RWPE1 (cell line): ENCODE measurements around the gene HRH4.

ENCODE experiments used
- CTCF ChIA-PET: fragments of 350-600 bp; sonication (Branson Sonifier 250); formaldehyde crosslinking; extraction: SDS; loops from one replicate; lab custom pipeline; 2021; lab: Yijun Ruan, JAX
- POLR2A ChIA-PET: fragments of 400-600 bp; formaldehyde crosslinking; extraction: SDS; loops from one replicate; lab custom pipeline; 2020; ENCODE audit warnings: antibody characterized with exemption; ENCODE audit not compliant: low non-redundant PET; lab: Yijun Ruan, JAX
- DNase-seq: peaks from one replicate; pipeline ENCODE4 v3.0.0; 2012; ENCODE audit warnings: low spot score
- H3K27ac ChIP-seq: fragments of 450-650 bp; 2 replicates; pipeline ENCODE4 v1.5.1; 2017
- CTCF ChIP-seq: fragments of 450-650 bp; conservative IDR thresholded peaks from 2 replicates; pipeline ENCODE4 v1.5.1; 2017; ENCODE audit warnings: low read depth, mild to moderate bottlenecking

HRH4 gene

GRCh38 chr18:24470805-24471204, 10.4 kb downstream of the HRH4 start:
- H3K27ac ChIP-seq = no peak overlapping the region
- TF ChIP-seq CTCF = no peak
- ChIA-PET CTCF (no interaction called here), POLR2A (no interaction called here)
- no peak for DNase-seq

GRCh38 chr18:24472591-24472990, 12.2 kb downstream of the HRH4 start:
- CTCF ChIA-PET = no interaction called here
- no peak overlapping the region for H3K27ac ChIP-seq
- no peak for TF ChIP-seq CTCF
- POLR2A ChIA-PET = no interaction called here
- DNase-seq = no peak

- ChIA-PET POLR2A (no interaction called here), CTCF (interaction anchor here (0.5 to 0.9 kb wide), 3 partner anchors 15 to 254 kb away, joined by 3 read pairs; no protein-coding TSS in a partner anchor)
- no peak for TF ChIP-seq CTCF
- DNase-seq = no peak
- H3K27ac ChIP-seq = no peak overlapping the region
Measured at GRCh38 chr18:24474406-24474805, 14.0 kb downstream of the HRH4 start.

GRCh38 chr18:24475926-24476589, 15.6 kb downstream of the HRH4 start:
- DNase-seq = no peak
- H3K27ac ChIP-seq = no peak overlapping the region
- TF ChIP-seq CTCF = no peak
- POLR2A ChIA-PET = no interaction called here
- CTCF ChIA-PET = no interaction called here

- H3K27ac ChIP-seq = no peak overlapping the region
- ChIA-PET POLR2A (no interaction called here), CTCF (no interaction called here)
- TF ChIP-seq CTCF = no peak
- DNase-seq = no peak
Measured at GRCh38 chr18:24479371-24479770, 18.9 kb downstream of the HRH4 start.

GRCh38 chr18:24482821-24483220, 22.4 kb downstream of the HRH4 start:
- ChIA-PET POLR2A (no interaction called here), CTCF (no interaction called here)
- no peak overlapping the region for H3K27ac ChIP-seq
- no peak for DNase-seq
- TF ChIP-seq CTCF = no peak
